ENCODE data around the gene SPATA7.

- TF ChIP-seq POLR2A (IDR thresholded peaks at IDR 0.05; ENCODE audit: low read depth, low read length), result no peak
- TF ChIP-seq POLR2AphosphoS5 (IDR thresholded peaks at IDR 0.05; ENCODE audit: low read depth, low read length), result no peak
Observed at GRCh38 chr14:88424573-88424972, 39.1 kb downstream of the SPATA7 start.

Measured in GM12892 (cell line).